Dermis blood vessel endothelial cell (primary cell): ENCODE results near the gene TNFAIP8L3. TPM values are rescaled to one million over a fixed set of nuclear protein-coding genes. Genes with fewer than 3 reads are reported as not detected.

Source experiments
- total RNA-seq: library from RNA; depleted of rRNA; stranded (reverse); fragments of >200 nt; gene quantifications from 2 replicates; pipeline ENCODE4 v1.2.3, GENCODE V29; 2014

Gene TNFAIP8L3
- total RNA-seq, 1 donor from 2014 or later: 49.9 TPM

Other genes starting within 250 kb of the TNFAIP8L3 start
- 12.3 and 14.4 TPM in 2 replicates for gene AP4E1, start 186.2 kb downstream of the TNFAIP8L3 start, total RNA-seq
- not detected in 2 replicates for gene CYP19A1, start 243.7 kb upstream of the TNFAIP8L3 start, total RNA-seq
- not detected in 2 replicates for gene GLDN, start 246.7 kb upstream of the TNFAIP8L3 start, total RNA-seq